GM19463 (cell line): ENCODE measurements around the gene BMP7.
"Not testable (repeated sequence)": the region's sequence is repeated elsewhere in the genome, so short reads cannot be mapped to it uniquely, and the experiment has no call there.

Source experiments
- ATAC-seq: cut with Tn5 transposase; IDR thresholded peaks from one replicate; pipeline ENCODE4 v1.9.1; 2021; ENCODE audit warnings: mild to moderate bottlenecking, moderate library complexity; ENCODE audit not compliant: unreplicated experiment

The BMP7 gene

DNA sequence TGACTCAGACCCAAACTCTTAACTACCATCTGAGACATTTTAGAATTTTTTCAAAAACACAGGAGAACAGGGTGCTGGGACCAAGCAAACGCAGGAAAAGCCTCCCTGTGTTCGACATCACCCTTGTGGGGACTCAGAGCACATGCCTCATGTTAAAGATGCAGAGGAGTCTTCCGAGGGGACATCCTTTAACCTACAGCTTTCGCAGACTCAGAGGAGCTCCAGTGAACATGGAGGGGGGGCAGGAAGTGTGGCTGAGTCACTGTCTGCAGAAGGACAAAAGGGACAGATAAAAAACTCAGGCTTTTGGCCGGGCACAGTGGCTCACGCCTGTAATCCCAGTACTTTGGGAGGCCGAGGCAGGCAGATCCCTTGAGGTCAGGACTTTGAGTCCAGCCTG is 15.1 kb downstream of the BMP7 start:
- ATAC-seq = no peak

DNA sequence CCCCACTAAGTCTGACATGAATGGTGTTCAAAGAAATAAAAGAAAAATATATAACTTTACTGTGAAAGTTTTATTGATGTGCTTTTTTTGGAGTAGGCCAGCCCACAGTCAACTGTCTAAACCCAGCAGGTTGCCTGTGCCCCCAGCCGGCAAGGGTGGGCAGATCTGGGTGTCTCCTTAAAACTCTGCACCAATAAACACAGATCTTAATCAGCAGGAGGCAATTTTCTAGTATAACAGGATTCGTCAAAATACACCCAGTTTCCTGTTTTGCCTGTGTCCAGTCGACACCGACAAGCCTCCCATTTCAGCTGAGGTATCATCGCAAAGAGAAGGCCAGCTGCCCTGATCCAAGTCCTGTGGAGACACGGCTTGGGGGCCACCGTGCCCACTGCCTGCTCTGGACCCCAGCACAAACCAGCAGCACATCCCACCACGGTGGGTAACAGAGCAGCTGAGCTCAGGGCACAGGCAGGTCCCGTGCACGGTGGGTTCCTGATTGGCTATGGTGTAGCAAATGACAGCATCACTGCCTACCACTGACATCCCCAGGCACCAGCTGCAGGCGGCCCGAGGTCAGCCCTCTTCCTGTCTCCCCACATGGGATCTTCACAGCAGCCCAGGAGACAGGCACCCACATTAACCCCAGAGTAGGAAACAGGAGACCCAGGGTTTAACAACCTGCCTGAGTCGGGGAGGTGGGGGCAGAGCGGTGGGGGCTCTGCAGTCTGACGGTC is 15.7 kb downstream of the BMP7 start:
- no peak for ATAC-seq

DNA sequence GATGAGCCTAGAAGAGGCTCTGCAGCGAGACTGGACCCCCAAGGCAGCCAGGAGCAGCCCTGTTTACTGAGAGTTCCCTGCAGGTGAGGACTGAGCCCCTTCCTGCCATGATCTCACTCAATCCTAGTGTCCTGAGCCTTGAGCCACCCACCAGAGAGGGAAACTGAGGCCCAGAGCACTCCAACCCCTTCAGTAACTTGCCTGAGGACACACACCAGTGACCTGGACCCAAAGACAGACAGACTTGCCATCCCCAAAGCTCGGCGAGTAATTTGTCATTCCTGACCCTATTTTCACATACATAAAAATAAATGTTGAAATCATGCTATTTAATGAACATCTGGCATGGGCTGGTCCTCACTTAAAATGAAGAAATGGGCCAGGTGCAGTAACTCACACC is 16.7 kb downstream of the BMP7 start:
- no peak for ATAC-seq

DNA sequence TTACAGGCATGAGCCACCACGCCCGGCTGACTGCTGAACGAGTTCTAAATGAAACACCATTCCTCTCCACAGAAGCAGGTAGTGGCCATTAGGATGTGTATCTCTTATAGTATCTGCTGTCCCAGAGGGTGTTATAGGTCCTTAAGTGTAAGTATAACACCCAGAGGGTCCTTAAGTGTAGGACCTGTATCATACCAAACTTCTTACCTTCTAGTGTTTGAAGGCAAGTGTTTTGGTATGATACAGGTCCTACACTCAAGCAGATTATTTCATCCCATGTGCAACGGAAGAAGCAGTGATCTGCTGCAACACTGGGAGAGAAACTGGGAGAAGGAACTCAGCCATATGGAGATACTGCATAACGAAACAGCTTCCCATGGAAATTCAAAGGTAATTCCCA is 17.4 kb downstream of the BMP7 start:
- ATAC-seq = no peak

DNA sequence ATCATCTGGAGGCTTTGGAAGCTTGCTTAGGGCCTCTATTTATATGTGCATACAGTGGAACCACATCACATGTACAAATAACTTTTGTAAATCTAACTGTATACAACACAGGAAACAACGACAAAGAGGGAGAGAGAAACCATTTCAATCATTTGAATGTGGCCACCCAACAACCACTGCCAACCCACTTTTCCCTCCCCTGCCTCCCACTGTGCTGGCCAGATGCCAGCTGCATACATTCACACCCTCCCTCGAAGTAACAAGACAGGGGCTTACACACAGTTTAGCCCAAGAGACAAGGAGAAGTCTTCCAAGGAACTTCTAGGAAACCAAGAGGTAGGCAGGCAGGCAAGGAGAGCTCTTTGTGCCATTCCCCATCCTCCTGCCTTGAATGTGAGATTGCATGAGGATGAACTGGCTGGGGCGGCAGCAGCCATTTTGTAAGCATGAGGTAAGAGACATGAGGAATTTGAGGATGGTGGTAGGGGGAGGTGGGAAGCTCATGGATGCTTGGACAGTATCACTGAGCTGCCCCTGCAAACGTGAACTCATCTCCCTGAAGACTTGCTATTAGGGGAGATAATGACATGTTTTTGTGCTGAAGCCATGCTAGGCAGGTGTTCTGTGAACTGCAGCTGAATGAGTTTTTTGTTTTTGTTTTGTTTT is 18.2 kb downstream of the BMP7 start:
- ATAC-seq = no peak

DNA sequence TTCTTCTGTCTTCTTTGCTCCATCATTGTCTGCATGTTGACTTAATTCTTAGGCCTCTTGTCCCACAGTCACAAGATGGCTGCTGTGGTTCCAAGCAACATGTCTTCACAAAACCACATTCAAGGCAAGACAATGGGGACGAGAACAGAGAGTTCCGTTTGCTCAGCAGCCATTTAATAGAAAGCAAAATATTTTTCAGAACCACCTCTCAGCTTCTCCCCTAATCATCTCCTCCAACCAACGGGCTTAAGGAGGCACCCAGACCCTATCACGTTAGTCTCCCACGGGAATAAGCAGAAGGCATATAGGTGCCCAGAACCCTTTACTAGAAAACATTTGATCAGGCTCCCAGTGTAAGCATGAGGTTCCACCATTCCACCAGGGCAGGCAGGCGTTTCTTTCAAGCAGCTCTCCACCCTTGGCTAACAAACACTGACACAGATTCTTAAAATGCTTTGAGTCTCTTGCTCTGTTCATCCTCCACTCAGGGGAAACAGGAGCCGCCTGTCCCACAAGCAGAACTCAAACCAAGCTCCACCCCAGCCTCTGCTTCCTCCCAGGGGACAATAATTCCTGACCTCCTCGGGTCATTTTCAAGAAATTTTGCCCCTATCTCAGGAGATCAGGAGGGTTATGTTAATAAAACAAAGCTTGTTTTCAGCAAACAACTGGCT is 19.0 kb downstream of the BMP7 start:
- ATAC-seq = no peak

DNA sequence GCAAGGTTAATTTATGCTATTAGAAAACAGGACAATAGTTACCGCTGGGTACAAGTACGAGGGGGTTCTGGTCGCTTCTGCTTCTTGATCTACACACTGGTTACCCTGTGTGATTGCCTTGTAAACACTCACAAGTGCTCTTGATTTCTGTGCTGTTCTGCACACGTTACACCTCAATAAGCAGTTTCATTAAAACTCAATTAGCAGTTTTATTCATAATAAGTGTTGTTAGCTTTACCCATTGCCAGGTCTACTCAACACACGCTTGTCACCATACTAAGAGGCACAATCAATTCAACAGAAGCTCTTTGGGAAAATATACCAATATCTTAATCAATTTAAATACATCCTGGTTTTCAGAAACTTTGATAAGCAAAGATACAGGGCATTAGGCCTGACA is 20.4 kb downstream of the BMP7 start:
- no peak for ATAC-seq

DNA sequence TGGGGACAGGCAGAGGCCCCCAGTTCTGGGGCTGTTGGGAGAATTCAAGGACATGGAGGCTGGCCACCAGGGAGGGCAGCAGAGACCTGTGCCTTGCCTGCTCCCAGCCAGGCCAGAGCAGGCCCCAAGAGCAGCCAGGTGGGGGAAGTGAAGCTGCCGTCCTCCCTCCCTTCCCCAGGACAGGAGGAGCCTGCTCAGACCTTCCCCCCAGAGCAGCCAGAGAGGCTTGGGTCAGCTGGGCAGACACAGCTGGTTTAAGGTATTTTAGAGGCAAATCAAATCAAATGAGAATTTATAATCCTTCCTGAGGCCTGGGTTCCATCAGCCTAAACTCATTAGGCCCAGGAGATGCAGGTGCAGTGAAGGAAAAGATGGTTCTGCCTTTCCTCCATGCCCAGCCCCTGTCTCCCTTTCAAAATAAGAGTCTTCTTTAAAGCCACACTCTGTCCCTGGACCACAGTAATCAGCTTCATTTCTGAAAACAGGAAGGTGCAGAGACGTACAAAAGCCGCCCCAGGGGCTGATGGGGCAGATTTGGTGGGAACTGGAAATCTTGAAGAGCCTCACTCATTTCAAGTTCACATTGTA is 21.7 kb downstream of the BMP7 start:
- no peak for ATAC-seq

DNA sequence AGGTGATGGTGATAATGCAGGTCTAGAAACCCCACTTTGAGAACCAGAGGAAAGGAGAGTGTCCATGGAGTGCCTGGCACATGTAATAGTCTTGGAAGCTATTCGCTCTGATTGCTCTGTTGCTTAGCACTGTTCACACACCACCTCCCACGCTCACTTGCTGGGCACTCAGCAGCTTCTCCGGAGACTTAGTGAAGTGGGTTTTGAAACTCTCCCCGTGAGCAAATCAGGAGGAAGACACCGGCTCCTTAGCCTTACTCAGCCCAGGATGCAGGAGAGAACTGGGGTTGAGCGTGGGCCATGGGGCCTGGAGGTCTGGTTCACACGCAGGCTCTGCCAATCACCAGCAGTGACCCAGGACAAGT is 22.2 kb downstream of the BMP7 start:
- ATAC-seq = no peak

DNA sequence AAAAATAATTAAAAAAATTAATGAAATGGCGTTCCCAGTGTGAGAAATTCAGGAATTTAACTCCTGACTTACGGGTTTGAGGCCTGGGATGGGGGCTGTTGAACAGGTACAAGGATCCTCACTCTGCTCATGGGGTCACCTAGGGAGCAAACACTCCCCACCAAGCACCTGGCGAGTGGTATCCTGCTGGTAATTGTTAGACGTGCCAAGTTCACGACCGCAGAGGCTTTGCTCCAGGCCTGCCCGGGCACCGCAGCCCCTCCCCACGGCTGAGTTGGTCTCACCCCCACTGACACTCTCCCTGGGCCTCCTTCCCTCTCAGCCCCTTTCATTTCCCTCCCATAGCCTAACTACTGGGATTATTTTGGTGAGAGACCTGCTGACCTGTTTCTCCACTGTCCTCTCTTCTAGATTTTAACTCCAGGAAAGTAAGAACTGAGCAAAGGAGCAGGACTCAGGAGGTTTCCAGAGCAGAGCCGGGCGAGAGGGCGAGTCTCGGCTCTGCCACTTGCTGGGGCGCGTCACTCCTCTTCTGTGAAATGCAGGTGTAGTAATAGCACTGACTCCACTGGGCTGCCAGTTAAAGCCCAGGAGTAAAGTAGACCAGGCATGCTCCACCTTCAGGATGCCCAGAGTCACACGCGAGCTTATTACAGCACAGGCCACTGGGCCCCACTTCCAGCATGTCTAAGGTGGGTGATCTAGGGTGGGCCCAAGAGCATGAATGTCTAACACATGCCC is 22.8 kb downstream of the BMP7 start:
- no peak for ATAC-seq

DNA sequence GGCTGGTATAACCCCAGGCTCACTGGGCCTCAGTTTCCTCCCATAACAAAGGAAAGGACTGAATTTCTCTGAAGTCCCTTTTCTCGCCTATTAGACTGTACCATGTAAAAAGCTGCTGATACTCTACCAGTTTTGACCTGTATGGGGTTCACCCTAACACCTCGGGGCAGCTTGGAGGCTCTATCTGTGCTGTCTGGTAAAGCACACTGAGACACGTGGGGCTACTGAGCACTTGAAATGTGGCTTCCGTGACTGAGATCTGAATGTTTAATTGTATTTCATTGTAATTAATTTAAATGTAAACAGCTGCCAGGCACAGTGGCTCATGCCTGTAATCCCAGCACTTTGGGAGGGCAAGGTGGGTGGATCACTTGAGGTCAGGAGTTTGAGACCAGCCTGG is 24.0 kb downstream of the BMP7 start:
- ATAC-seq = no peak

DNA sequence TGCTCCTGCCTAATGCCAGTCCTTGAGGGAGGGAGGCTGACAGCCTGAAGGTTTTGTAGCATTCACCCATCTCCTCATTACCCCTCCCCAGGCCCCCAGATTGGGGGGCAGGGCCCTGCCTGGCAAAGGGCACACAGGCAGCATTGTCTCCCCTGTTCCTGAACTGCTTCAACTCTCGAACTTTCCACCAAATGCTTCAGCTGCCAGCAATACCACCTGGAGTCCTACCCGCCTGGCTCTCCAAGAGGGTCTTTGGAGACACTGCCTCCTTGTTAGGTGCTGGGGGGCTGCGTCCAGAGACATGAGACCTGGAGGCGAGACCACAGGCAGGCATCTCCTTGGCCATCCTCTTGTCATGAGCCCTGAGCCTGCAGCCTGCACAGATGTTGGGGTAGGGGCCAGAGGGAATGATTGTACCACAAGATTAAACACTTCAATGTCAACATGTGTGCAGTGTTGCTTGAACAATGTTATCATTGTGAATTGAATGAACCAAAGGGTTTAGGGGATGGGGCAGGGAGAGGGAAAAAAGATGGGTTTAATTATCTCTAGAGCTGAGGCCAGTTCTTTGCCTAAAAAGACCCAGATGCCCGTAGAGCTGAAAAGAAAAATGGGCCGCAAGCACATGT is 25.0 kb downstream of the BMP7 start:
- no peak for ATAC-seq

DNA sequence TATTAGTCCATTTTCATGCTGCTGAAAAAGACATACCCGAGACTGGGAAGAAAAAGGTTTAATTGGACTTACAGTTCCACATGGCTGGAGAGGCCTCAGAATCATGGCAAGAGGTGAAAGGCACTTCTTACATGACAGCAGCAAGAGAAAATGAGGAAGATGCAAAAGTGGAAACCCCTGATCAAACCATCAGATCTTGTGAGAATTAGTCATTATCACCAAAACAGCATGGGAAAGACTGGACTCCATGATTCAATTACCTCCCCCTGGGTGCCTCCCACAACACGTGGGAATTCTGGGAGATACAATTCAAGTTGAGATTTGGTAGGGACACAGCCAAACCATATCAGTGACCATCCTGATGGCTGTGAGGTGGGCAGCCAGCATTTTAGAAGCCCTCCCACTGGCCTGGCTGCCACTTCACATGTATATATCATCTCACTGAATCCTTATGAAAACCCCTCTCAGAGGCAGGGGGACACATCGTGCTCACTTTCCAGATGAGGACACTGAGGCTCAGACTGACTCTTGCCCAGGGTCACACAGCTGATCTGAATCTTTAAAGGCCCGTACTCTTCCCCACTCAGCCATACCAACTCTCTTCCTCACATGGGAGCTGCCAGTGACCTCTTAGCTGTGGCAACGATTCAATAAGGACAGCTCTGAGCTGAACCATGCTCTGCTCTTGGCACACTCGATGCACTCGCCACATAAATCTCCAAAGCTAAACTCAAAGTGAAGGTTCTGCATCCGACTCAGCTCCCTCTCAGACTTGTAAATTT is 25.7 kb downstream of the BMP7 start:
- ATAC-seq = no peak

DNA sequence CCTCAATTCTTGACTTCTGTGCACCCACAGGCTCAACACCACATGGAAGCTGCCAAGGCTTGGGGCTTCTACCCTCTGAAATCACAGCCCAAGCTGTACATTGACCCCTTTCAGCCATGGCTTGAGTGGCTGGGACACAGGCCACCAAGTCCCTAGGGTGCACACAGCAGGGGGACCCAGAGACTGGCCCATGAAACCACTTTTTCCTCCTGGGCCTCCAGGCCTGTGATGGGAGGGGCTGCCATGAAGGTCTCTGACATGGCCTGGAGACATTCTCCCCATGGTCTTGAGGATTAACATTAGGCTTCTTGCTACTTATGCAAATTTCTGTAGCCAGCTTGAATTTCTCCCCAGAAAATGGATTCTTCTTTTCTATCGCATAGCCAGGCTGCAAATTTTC is 26.7 kb downstream of the BMP7 start:
- not testable (repeated sequence) for ATAC-seq

DNA sequence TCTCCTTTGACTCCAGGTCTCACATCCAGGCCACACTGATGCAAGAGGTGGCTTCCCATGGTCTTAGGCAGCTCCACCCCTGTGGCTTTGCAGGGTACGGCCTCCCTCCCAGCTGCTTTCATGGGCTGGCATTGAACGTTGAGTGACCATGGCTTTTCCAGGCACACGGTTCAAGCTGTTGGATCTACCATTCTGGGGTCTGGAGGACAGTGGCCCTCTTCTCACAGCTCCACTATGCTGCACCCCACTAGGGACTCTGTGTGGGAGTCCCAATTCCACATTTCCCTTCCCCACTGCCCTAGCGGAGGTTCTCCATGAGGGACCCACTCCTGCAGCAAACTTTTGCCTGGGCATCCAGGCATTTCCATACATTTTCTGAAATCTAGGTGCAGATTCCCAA is 27.1 kb downstream of the BMP7 start:
- not testable (repeated sequence) for ATAC-seq

DNA sequence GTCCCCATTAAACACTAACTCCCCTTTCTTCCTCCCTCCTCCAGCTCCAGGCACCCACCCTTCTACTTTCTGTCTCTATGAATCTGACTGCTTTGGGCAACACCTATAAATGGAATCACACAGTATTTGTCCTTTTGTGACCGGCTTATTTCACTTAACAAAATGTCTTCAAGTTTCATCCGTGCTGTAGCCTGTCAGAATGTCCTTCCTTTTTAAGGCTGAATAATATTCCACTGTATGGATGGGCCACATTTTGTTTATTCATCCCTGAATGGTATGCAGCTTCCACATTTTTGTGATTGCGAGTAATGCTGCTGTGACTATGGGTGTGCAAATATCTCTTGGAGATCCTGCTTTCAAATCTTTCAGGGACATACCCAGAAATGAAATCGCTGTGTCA is 28.4 kb downstream of the BMP7 start:
- no peak for ATAC-seq

DNA sequence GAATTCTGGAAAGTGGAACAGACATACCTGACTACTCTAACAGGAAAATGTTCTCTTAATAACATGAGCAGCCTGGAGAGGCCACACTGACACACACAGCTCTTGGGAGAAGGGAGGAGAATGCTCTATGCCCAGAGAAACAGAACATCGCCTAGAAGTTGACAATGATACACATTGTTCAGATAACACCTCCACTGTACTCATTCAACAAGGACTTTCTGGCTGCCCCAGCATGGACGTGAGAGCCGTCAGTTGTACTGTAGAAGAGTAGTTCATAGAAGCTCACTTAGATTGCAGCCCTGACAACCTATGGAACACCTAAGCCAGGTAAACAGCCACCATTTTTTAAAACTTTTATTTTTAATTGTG is 28.9 kb downstream of the BMP7 start:
- no peak for ATAC-seq

DNA sequence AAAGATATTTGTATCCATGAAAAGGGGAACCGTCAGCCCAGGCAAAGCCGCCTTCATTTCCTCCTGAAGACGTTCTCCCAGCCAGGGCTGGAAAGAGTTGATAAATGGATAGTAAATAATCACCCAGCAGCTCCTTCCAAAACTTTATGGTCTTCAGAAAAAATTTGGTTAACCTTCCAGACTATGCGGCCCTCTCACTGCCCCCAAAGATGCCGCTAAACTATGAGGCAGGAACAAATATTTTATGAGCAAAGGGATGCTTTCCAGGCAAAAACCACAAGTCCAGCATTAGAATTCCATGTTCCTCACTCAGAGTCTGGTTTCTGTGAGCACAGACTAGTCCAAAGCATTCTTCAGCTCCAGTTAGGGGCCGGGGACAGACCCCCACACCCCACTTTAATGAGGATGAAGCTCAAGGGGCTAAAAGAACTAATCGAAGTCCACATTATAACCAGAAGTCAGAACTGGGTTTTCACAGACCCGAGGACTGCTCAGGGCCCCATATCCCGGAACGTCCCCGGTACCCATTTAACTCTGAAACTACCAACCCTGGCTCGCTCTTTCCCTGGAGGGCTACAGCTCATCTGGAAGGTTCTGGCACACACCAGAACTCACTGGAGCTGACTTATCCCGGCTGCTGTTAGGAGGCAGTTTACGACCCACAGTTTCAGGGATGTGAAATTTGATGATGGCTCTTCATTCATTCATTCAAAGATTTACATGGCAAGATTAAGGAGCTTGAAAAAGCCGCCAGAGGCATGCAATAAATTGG is 29.4 kb downstream of the BMP7 start:
- ATAC-seq = no peak

DNA sequence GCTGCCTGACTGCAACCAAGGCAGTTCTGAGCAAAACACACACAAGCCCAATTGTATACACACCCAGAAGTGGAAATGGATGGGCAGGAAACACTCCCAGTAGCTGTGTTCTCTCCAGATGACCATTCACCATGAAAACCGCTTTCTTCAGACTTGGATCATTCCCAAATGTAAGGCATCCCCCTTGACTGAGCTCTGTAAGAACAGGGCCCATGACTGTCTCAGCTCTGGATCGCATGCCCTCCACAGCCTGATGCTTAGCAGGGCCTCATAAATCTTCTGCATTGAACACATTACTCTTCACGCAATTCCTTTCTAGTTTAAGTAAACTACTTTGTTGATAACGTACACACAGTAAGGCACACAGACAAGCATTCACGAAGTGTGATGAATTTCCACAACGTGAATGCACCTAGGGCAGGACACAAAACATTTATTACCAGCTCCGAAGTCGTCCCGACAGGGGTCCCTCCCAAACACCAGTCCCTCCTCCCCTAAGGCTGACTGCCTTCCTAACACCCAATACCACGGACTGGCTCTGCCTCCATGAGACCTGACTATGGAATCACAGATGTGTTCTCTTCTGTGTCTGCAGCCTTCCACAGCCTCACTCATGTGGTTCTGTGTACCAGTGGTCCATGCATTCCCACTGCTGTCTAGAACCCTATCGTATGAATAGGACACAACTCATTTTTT is 31.7 kb downstream of the BMP7 start:
- ATAC-seq = no peak
